Measurements from ENCODE around the gene GID8.

GID8 gene

DNA sequence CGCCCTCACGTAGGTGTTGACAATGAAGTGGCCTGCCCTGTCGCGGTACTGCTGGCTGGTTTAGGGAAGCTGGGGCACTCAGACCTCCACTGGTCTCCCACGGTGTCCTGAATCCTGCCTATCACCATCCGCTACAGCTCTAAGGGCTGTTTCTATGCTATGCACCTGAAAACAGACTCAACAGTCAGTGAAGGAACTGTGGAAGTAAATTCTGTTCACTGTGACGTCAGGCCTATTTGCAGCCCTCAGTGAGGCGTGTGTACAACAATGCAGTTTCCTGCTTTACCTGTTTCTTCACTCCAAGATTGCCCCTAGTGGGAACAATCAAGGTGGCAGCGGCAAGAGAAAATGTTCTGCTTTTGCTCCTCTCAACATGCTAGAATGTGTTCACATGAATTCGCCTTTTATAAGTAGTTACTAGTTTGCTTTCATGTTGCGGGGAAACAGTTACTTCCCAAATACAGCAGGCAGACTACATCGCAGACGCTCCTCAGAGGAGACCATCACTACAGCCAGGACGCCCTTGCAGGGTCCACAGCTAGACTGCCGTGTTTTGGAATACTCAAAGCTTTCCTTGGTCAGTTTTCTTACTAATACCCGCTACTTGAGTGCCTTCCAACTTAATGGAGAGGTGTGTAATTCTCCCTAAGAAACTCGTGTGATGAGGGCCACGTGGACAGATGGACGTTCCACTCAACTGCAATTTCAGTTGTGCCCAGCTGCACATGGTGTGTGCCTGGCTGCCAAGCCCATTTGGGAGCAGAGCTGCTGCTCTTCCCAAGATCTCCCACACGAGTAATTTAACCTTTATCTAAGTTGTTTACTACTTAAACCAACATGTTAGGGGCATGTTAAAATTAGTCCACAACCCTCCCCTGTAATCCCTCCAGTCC lies 37.0 kb upstream of the GID8 start:
- in situ Hi-C loops (cut with MboI; ENCODE audit: low pct_unique_long_range_greater_than_20kb, low sequenced_read_pairs) = no loop called here
- DNase-seq = no peak

DNA sequence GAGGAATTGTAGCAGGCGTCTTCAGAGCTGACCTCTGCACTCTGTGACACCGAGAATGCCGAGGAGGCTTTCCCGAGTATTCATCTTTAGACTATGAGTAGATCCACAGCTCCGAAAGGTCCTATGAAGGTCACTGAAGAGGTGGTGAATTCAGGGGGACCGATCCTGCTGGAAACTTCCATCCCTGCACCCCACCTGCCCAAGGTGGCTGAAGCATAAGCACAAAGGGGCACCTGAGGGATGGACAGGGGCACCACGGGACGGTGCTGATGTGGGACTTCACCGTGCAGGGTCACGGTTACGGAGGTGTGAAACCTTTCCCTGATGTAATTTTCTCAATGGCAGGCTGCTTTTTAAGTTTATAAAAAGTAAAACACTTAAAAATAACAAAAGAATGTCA lies 36.1 kb upstream of the GID8 start:
- no peak for DNase-seq
- in situ Hi-C loops (cut with MboI; ENCODE audit: low pct_unique_long_range_greater_than_20kb, low sequenced_read_pairs) = no loop called here

DNA sequence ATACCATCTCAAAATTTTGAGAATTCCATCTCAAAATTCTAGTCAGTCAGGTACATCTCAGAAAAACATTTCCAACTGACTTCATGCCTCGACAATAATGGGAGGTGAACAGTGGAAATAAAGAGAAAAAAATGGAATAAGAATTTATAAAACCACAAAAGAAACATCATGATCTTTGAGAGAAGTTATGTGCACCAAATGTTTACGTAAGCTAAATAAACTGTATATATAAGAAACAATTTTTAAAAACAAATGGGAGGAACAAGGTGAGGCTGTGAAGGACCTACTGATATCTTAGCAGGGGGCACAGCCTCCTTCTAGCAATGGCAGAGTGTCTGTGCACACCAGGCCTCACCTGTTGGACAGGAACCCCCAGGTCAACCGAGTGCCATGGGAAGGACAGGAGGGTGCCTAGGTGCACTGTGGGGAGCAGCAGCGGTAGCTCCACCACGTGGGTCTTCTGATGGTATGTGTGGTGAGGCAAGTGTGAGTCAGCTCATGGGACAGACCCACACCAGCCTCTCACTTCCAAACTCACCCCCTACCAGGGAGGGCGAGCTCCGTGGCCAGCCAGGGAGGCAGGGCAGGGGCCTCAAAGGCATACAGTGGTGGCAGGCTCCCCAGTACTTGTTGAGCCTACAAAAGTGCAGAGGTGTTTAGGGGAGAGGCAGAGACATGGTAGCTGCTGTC lies 34.9 kb upstream of the GID8 start:
- in situ Hi-C loops (cut with MboI; ENCODE audit: low pct_unique_long_range_greater_than_20kb, low sequenced_read_pairs) = no loop called here
- no peak for DNase-seq

DNA sequence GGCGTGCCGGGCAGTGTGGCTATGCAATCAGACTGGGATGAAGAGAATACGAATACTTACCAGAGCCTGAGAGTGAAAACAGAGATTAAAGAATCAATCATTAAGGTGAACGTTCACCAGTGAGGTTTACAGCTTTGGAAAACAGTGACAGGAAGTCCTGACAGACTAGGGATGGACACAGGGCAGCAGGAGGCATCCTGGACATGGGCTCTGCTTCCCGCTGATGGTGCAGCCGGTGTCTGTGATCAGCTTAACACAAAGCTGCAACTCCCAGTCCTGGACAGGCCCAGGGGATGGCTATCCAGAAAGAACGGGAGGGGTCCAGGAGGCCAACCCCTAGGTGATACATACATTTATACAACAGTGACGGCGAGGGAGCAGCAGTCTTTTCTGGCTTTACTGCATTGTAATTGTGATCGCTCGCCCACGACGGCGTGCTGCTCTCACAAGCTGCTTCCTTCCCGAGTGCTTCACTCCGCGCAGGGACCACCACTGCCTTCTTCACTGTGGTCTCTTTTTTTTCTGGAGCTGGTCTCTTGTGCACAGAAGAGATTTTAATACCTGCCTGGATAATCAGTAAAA lies 32.3 kb upstream of the GID8 start:
- in situ Hi-C loops (cut with MboI; ENCODE audit: low pct_unique_long_range_greater_than_20kb, low sequenced_read_pairs) = no loop called here
- DNase-seq = no peak

DNA sequence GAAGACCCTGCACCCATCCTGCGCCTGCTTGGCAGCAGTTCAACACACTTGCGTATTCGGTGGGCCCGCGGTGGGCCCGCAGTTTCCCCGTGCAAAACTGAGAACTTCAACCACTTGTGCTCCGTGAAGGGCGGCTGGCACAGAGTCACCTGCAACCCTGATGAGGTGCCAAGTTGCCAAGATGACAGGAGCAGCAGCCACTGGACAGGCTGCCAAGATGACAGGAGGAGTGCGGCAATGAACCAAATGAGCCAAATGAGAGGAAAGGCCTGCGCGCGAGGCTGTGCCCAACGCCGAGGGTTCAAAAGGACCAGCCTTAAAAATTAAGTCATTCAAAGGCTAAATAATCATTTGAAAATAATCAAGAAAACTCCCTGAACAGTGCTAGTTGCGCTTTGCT lies 31.7 kb upstream of the GID8 start:
- in situ Hi-C loops (cut with MboI; ENCODE audit: low pct_unique_long_range_greater_than_20kb, low sequenced_read_pairs) = no loop called here
- DNase-seq = no peak

DNA sequence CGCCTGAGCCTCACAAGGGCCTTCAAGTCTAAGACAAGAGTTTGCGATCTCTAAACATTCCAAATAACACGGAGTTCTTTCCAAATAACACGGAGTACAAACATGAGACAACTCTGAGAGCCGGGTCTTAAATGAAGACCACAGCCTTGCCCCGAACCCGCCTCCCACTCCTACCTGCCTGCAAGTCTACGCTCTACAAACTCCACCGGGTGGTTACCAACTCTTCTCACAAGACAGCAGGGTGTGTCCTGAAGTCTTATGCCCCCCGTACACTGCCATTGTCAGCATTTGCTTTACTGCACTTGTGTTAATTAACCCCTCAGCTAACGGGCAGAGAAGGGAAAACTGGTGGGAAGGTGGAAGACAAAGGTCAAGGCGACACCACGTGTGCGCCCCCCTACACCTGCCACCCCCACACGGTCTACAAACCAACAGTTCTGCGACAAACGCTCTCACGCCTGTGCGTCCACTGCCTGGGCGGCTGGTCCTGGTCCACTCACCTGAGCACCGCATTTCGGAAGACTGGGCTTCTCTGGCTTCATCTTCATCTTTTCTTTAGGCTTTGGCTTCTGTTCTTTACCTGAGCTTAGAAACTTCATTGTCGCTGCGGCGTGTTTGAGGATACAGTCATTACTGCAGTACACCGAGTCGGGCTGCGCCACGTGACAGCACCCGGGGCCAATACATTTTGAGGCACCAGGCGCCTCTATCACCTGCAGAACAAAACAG lies 31.1 kb upstream of the GID8 start:
- no peak for DNase-seq
- in situ Hi-C loops (cut with MboI; ENCODE audit: low pct_unique_long_range_greater_than_20kb, low sequenced_read_pairs) = no loop called here

DNA sequence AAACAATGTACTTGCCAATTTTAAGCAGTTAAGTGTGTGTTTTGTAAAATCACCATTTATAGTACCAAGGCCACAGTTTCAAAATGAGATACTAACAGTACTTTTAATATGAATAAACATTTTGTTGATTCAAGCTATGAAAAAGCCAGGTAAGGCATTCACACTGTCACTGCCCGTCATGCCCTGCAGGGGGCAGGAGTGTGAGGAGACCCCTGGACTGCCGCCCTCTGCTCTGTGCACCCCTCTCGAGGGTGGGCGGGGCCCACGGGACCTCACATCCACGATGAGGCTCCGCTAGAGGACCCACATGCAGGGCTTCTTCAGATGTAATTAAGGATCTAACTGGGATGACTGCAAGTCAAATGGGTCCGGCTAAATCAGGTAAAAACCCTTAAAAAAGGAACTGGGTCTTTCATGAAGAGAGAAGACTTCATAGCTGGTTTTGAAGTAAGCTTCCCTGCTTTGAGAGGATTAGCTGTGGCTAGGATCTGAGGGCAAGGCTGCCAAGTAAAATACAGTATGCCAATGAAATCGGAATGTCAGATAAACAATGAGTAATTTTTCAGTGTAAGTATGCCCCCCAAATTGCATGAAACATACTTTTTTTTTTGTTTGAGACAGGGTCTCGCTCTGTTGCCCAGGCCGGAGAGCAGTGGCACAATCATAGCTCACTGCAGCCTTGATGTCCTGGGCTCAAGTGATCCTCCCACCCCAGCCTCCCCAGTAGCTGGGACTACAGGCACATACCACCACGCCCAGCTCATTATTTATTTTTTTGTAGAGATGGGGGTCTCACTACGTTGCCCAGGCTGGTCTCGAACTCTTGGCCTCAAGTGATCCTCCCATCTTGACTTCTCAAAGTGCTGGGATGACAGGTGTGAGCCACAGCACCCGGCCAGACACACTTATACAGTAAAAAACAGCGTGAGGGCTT lies 30.3 kb upstream of the GID8 start:
- in situ Hi-C loops (cut with MboI; ENCODE audit: low pct_unique_long_range_greater_than_20kb, low sequenced_read_pairs) = no loop called here
- peak; percentile 32 for DNase-seq

DNA sequence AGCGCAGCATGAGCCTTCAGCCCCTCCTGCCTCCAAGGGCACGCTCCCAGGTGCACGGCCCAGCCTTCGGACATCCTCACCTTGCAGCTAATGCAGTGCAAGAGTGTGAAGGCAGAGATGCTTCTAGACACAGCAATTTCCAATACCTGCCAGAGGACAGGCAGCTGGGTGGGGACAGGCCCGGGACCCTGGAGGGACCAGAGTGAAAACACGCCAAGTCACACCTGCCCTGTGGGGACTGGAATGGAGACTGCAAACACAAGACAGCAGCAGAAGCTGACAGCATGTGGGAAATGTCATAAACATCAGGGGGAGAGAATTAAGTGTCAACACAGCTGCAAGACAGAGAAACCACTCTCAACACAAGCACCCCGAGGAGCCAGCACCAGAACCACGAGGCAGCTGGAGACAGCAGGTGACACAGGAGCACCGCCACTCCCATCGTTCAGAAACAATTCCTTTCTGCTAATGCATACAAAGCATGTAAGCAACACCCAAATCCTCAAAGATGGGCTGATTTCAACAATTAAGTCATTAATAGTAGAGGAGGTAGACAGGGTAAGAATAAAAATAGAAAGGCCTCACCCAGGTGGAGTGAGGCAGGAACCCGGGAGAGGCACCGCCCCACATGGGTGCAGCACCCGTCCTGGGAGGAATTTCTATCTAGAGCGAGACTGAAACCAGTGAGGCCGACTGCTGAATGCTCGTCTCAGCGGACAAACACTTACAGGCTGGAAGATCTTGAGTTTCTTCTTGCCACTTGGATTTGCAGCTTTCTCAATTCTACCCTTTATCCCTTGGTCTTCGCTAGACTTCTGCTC lies 28.8 kb upstream of the GID8 start:
- DNase-seq = no peak
- in situ Hi-C loops (cut with MboI; ENCODE audit: low pct_unique_long_range_greater_than_20kb, low sequenced_read_pairs) = no loop called here

DNA sequence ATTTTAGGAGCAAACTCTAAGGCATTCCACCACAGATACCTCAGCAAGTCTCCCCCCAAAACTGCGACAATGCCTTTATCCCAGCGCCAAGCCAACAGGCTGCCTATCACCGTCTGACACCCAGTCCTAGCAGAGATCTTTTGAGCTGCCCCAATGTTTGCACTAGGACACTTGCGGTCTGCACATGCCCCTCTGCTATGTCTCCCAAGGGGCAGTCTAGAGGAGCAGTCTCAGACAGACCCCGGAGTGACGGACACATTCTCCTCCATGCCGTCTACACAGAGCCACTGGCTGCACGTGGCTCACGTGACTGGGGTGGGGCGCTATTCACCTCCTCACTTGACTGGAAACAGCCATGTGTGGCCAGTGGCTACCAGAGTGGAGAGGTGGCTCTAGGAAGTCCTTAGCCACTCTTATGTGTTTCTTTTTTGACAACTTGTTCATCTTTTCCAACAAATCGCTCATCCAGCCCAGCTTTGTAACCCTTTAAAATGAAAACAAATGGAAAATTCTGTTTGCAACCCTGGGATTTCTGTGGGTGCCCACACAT lies 27.7 kb upstream of the GID8 start:
- in situ Hi-C loops (cut with MboI; ENCODE audit: low pct_unique_long_range_greater_than_20kb, low sequenced_read_pairs) = no loop called here
- DNase-seq = no peak

DNA sequence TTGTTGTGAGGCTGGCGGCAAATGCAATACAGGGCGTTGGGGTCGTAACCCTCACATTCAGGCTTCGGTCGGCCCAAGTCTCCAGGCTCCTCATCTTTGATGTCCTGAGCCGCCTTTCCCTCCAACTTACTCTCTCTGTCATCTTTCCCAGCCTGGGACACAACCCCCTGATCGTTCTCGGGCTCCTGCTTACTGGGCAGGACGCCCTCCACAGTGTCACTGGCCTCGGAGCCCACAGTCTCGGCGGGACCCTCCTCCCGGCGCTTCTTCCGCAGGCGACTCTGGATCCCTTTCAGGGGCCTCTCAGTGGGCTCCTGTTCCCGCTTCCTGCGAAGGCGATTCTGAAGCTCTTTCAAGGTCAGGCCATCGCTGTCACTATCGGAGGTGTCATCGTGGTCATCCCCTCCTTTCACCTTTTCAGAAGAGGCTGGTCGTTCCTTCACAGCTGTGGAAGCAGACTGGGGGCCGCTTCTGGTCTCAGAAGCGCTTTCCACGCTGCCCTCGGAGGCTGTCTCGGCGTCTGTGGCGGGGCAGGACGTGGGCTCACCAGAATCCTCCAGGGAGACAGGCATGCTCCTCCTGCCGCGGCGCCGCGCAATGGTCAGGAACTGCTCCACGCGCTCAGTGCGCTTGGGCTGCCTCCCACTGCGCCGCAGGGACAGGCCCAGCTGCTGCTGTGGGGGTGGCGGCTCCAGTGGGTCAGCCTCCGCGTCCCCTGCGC lies 27.0 kb upstream of the GID8 start:
- no peak for DNase-seq
- in situ Hi-C loops (cut with MboI; ENCODE audit: low pct_unique_long_range_greater_than_20kb, low sequenced_read_pairs) = no loop called here

DNA sequence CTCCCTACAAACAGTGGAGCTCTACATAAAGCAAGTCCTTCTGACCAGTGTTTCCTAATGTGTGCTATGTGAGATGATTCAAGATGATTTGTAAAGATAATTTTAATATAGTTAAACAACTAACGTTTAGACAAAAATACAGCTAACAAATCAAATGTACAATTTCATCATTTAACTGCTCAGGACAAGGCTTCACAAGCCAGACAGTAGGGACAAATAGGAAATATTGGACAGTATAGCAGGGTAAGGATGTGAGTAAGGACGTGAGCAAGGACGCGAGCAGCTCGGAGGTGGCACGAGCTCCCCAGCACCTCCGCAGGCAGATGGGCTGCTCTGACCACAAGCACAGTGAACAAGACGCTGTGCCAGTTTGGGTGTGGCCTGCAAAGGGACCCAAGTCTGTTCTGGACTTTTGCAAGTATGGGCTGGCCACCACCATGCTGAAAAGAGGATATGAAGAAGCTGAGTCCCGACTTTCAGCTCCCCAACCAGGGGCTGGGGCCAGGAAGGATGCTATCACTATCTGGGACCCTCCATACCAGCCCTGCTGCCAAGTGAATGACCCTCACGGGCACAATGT lies 26.2 kb upstream of the GID8 start:
- in situ Hi-C loops (cut with MboI; ENCODE audit: low pct_unique_long_range_greater_than_20kb, low sequenced_read_pairs) = no loop called here
- no peak for DNase-seq

DNA sequence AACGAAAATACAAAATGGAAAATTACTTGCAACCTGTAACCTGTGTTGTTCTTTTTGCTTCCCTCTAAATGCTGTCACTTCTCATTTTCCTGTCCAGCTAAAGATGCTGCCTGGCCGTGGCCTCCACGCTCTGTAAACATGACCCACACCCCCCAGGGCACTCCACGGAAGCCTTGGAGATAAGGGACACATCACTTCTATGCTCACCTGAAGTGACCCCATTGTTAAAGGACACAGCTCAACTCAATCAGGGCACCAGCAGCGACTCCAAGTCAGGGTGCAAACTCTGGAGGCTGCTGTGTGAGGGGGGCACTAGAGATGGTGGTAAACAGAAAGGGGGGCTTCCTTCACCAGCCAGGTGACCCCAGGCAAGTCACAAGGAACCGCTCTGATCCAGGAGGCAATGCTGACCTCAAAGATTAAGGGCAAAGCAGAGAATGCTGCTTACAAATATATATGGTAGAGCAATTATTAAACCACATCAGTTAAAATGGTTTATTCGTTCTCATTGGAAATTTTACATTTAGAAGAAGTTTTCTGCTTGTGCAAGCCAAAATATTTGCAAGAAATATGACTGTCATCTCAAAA lies 24.8 kb upstream of the GID8 start:
- in situ Hi-C loops (cut with MboI; ENCODE audit: low pct_unique_long_range_greater_than_20kb, low sequenced_read_pairs) = no loop called here
- DNase-seq = no peak

DNA sequence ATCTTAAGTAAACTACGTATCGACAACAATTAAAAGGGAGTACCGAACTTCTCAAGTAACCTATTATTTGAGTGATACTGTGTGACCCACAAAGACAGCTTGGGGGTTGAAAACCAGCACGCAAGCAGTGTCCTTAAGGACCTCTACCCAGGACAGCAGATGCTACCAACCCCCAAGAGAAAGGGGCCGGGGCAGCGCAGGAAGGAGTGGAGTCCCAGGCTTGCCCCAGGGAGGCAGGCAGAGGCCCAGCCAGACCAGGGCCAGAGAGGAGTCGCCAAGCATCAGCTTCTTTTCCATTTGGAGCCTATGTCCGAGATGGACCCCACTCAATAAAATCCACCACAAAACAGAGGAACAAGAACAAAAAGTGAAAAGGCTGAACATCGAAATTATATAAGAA lies 23.5 kb upstream of the GID8 start:
- in situ Hi-C loops (cut with MboI; ENCODE audit: low pct_unique_long_range_greater_than_20kb, low sequenced_read_pairs) = no loop called here
- DNase-seq = no peak

DNA sequence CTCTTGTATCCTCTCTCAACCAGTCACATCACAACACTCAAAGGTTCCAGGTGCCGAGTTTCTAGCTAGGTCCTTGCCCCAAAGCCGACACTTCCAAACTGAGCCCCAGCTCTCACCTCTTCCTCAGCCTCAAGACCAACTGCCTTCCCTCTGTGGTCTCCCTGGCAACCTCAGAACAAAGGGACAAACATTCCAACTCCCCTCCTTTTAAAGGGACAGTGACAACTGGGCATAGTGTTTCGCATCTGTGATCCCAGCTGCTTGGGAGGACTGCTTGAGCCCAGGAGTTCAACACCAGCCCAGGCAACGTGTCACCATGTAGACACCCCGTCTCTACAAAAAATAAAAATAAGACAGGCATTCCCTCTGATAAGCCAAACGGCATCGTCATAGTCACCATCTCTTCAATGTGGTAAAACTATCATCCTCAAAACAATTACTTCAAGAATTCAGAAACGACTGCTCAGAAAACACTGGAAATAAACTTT lies 22.9 kb upstream of the GID8 start:
- DNase-seq = peak; percentile 77
- in situ Hi-C loops (cut with MboI; ENCODE audit: low pct_unique_long_range_greater_than_20kb, low sequenced_read_pairs) = no loop called here

DNA sequence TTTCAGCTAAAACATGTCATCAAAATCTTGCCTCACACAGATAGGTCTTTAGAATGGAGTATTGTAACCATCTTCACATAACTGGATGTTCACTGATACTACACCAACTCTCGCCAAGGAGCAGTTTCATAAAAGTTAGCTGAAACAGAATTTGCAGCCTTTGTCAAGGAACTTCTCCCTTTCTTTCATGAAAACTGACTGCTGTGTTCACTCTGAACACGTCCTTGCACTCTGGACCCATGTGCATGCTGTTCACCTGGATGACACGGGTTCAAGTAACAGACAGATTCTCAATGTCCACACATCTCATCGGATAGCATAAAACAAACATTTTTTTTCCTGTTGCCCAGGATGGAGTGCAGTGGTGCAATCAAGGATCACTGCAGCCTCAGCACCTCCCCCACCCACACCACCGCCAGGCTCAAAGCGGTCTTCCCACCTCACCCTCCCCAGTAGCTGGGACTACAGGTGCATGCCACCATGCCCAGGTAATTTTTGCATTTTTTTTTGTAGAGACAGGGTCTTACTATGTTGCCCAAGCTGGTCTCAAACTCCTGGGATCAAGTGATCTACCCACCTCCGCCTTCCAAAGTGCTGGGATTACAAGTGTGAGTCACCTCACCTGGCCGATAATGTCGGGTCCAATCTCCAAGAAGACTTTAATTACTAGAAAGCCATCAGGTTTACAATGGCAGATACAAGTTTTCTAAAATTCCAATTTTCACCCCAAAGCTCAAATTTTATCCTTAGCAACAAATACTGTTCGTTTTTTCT lies 21.1 kb upstream of the GID8 start:
- in situ Hi-C loops (cut with MboI; ENCODE audit: low pct_unique_long_range_greater_than_20kb, low sequenced_read_pairs) = no loop called here
- DNase-seq = no peak

DNA sequence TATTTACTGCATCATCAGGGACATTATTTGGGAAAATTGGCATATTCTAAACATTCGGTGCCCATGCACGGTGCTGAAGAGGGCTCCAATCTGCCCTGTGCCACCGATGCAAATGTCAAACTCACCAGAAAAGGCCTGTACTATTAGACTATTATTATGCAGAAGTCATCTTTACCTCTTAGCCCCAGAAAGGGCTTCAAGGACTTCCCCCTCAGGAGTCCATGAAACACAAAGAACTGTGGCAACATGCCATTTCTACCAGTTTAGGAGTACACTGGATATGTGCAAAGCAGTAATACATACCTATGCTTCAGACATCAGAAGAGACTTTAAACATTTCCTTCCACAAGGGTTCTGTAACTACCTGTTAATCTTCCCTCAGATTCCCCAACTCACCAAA lies 20.2 kb upstream of the GID8 start:
- DNase-seq = no peak
- in situ Hi-C loops (cut with MboI; ENCODE audit: low pct_unique_long_range_greater_than_20kb, low sequenced_read_pairs) = no loop called here
